Kidney (tissue), 14 donors: ENCODE data around the gene MMP2. TPM values are rescaled to one million over a fixed set of nuclear protein-coding genes. Genes with fewer than 3 reads are reported as not detected.

Source experiments
- DNase-seq, 5 donors: peaks; one replicate each; pipeline ENCODE4 v3.0.0-alpha.2; 2013 to 2020
- FAIRE-seq: peaks from 2 replicates; lab custom pipeline; 2012; peaks lifted over from hg19 to GRCh38; lab: Jason Lieb, UNC
- H3K27ac ChIP-seq, 2 donors: one replicate each; pipeline ENCODE4 v1.7.0; 2013; ENCODE audit warnings: low read depth in 2 of 2, low read length in 2 of 2, inconsistent platforms in 1 of 2
- H3K27me3 ChIP-seq: one replicate; pipeline ENCODE4 v1.7.1; 2013; ENCODE audit warnings: low read length, inconsistent platforms; ENCODE audit not compliant: control insufficient read depth, insufficient read depth
- H3K36me3 ChIP-seq, 3 donors: one replicate each; pipeline versions ENCODE4 v1.7.0 to v1.7.1; 2013; ENCODE audit warnings: low read length in 3 of 3, control low read depth in 1 of 3, inconsistent platforms in 1 of 3; ENCODE audit not compliant: insufficient read depth in 3 of 3, control insufficient read depth in 2 of 3
- H3K4me1 ChIP-seq, 3 donors: one replicate each; pipeline versions ENCODE4 v1.7.0 to v1.7.1; 2013; ENCODE audit warnings: low read length in 3 of 3, inconsistent platforms in 1 of 3, low read depth in 1 of 3; ENCODE audit not compliant: control insufficient read depth in 2 of 3, insufficient read depth in 2 of 3
- H3K4me3 ChIP-seq, 3 donors: one replicate each; pipeline versions ENCODE4 v1.7.0 to v1.8.1; 2013; ENCODE audit warnings: low read length in 3 of 3, control low read depth in 1 of 3, inconsistent platforms in 1 of 3
- H3K9ac ChIP-seq, 3 donors: one replicate each; pipeline versions ENCODE4 v1.7.0 to v1.7.1; 2013; ENCODE audit warnings: low read length in 3 of 3, control low read depth in 1 of 3, inconsistent platforms in 1 of 3
- H3K9me3 ChIP-seq, 3 donors: one replicate each; pipeline versions ENCODE4 v1.7.0 to v1.7.1; 2013; ENCODE audit warnings: low read length in 3 of 3, control low read depth in 1 of 3, inconsistent platforms in 1 of 3; ENCODE audit not compliant: control insufficient read depth in 2 of 3, insufficient read depth in 1 of 3
- CTCF ChIP-seq: IDR thresholded peaks from 3 replicates; pipeline ENCODE4 v1.5.1; 2012; ENCODE audit warnings: mild to moderate bottlenecking, moderate library complexity, borderline replicate concordance; ENCODE audit not compliant: insufficient read depth; ENCODE audit errors: extremely low read depth
- intact Hi-C: fragments of 100-400 bp; cut with DNase I; formaldehyde crosslinking; loops from one replicate; pipeline ENCODE4 v1.11.1; 2022
- polyA plus RNA-seq: library from polyadenylated mRNA; stranded (reverse); fragments of 350-450 nt; fragmentation: Illumina TruSeq; extraction: RNeasy Lipid Tissue Mini Kit (QIAGEN cat#74804); gene quantifications from one replicate; pipeline ENCODE4 v1.2.3, GENCODE V29; 2014; ENCODE audit warnings: low read depth, low replicate concordance; ENCODE audit not compliant: insufficient read depth
- total RNA-seq: library from RNA; stranded (reverse); fragmentation: NEBNext Ultra II Directional; extraction: Animal tissue kit (Norgen Biotek cat#: 25700); gene quantifications from one replicate; pipeline ENCODE4 v1.2.1, GENCODE V29; 2021
- donor health status: control.
- donor health status: control.
- donor health status: control.
- donor health status: control.
- donor health status: control.
- donor health status: DM: yes; HTN: yes; CAD: no.
- donor health status: Normal renal cell carcinoma (clear cell type).

Gene MMP2
- total and polyA plus RNA-seq, 2 donors from 2014 or later: 44.3 to 101 TPM

DNA sequence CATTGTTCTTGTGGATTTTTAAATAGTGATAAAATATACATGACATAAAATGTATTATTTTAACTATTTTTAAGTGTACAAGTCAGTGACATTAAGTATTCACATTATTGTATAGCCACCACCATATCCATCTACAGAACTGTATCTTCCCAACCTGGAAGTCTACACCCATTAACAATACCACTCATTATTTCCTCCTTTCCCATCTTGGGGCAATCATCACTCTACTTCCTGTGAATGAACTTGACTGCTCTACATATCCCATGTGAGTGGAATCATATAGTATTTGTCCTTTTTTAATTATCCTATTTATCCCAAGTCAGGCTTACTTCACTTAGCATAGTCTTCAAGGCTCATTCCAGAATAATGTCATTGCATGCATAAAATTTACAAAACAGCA is 40.7 kb upstream of the MMP2 start:
- no peak overlapping the region for H3K27ac ChIP-seq
- H3K27me3 ChIP-seq: no peaks in the 10 kb centered on the region
- no peaks in the 10 kb centered on the region for H3K9me3 ChIP-seq
- intact Hi-C loops: no loop called here
- H3K4me1 ChIP-seq: no peaks in the 10 kb centered on the region
- FAIRE-seq (no peak), DNase-seq (no peak)
- H3K36me3 ChIP-seq: no peaks in the 10 kb centered on the region
- no peak overlapping the region for H3K9ac ChIP-seq
- no peak overlapping the region for H3K4me3 ChIP-seq
- no peak for TF ChIP-seq CTCF

DNA sequence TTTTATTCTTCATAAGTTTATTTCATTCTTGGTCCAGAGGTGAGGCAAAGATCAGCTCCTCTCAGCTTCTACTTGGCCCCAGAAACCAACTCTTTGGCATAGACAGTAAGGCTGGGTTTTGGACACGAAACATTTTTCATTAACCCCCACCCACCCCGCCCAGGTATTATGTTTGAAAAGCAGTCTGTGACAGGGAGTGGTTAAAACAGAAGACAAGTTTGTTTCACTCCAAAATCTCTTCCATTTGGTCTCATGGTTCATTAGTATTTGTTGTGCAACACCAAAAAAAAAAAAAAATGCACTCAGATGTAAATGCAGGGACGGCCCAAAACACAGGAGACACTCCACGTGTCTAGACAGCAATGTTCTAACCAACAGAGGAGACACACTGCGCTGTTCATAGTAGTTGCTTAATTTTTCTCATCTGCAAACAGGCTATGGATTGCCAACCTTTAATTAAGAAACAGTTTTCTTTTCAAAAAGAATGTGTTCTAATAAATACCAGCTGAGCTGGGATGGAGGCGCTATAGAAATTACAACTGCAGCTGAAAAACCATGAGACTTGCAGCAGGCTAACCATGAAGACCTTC is 39.8 kb upstream of the MMP2 start:
- DNase-seq: no peak
- no peak for TF ChIP-seq CTCF
- FAIRE-seq: no peak
- intact Hi-C loops: no loop called here
- no peaks in the 10 kb centered on the region for H3K9me3 ChIP-seq
- H3K27me3 ChIP-seq: no peaks in the 10 kb centered on the region
- no peak overlapping the region for H3K27ac ChIP-seq
- H3K4me3 ChIP-seq: no peak overlapping the region
- no peaks in the 10 kb centered on the region for H3K36me3 ChIP-seq
- no peaks in the 10 kb centered on the region for H3K4me1 ChIP-seq
- no peak overlapping the region for H3K9ac ChIP-seq

- Histone ChIP-seq H3K27me3 (no peaks in the 10 kb centered on the region), H3K27ac (no peak overlapping the region), H3K9me3 (no peaks in the 10 kb centered on the region), H3K4me1 (no peaks in the 10 kb centered on the region), H3K4me3 (no peak overlapping the region), H3K9ac (no peak overlapping the region), H3K36me3 (no peaks in the 10 kb centered on the region)
- DNase-seq: no peak
- no peak for FAIRE-seq
- no peak for TF ChIP-seq CTCF
- intact Hi-C loops: no loop called here
Observed at GRCh38 chr16:55443434-55444346, 35.3 kb upstream of the MMP2 start.
